Activated T-cell treated with anti-CD3 and anti-CD28 coated beads for 4 hours (primary cell): ENCODE measurements around the gene ZNF211.

ENCODE experiments used
- DNase-seq: peaks from one replicate; pipeline ENCODE4 v3.0.0-alpha.2; 2020

Gene ZNF211

DNA sequence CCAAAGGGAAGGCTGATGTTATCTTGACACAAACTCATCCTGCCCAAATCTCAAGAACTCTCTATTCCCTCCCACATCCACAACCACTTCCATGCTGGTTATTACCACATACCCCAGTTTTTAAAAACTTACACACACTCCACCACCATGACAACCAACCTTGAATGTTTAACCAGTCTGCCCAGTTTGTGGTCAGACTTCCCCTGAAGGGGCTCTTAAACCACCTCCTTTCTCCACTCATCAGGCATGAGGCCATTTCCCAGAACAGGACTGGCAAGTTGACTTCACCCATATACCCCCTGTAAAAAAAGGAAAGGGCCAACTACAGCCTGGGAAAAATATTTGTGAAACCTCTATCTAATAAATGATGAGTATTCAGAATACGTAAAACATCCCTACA is 23.4 kb downstream of the ZNF211 start:
- DNase-seq, result no peak

DNA sequence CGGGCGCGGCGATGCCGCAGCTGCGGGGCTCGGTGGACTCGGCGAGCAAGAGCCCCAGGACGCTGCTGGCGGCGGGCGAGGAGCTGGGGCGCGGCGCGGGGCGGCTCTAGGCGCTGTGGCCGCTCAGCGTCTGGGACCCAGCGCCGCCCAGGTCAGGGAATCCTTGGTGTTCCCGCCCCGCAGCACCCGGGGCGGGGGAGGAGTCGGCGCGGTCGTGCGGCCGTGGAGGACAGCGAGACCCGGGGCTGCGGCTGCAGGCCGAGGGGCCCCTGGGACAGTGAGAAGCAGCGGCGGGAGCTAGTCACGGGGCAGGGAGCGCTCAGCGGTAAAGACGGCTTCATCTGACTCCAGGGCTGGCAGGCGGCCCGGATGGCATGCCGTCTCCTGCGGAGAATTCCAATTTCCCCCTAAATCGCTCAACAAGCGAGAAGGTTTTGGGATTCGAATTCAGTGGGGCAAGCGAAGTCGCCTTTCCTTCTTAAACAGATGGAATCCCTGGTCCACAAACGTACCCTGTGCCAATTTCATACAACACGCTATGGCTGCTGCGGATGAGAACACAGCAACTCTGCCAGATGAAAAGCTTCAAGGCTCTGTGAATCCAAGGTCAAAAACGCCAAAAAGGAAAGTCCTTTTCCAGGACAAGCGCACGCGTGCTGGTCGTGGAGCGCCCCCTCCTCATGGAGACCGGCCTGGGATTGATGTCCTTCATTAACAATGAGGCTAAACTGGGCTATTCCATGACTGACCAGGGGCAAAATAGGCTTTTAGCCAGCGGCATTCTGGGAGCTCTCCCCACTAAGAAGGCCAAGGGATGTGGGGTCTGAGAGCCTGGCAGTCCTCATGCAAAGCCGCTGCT is 31.5 kb downstream of the ZNF211 start:
- no peak for DNase-seq

DNA sequence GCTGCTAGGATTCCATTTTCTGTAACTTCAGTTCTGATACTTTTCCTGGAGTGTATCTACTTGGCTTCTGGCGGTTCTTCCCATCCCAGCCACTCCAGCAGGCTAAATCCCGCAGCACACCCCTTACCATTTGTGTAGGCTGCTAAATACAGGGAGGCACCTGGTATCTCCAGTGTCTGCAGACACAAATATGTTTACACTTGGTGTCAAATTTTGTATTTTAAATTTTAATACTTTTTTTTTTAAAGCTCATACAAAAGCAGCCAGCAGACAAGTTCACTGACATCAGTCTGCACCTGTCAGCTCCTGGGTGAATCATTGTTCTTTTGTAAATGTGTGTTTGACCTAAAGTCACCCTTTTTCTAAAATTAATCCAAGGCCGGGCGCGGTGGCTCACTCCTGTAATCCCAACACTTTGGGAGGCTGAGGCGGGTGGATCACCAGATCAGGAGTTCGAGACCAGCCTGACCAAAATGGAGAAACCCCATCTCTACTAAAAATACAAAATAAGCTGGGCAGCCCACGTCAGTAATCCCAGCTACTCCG is 32.4 kb downstream of the ZNF211 start:
- no peak for DNase-seq

DNA sequence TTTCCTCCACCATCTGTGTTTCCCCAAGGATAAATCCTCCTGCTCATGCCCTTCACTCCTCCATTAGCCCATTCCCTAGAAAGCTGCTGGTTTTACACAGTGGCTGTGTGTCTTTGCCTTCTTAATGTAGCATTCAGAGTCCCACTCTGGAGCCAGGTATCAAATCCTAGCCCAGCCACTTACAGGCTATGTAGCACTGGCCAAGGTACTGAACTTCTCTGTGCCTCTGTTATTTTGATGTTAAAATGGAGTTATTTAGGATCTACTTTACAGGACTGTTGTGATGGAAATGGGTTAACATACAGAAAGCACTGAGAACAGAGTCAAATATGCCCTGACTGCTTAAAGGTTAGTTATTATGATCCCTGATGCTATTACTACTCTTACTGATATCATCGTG is 34.3 kb downstream of the ZNF211 start:
- no peak for DNase-seq

DNA sequence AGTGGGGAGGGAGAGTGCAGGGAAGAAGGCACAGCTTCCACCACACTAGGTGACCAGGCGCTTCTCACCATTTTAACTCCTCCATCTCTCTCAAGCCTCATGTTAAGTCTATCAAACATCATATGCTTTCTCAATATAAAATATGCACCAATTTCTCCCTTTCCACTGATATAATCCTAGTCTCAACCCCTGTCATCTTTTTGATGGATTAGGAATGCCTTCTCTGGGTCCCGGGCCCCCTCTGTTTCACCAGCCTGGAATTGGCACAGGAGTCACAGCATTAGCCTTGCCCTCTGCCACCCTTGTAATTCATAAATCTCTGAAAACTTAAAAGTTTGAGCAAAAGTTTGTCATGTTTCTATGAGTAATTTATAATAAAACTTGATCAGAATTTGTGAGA is 35.7 kb downstream of the ZNF211 start, which contains the start of gene ZSCAN4:
Gene ZSCAN4, plus strand, starts transcription at position 301 of the 400 bp plus-strand sequence. CDS start 7,211 bp downstream, outside the sequence.
- DNase-seq, result no peak

DNA sequence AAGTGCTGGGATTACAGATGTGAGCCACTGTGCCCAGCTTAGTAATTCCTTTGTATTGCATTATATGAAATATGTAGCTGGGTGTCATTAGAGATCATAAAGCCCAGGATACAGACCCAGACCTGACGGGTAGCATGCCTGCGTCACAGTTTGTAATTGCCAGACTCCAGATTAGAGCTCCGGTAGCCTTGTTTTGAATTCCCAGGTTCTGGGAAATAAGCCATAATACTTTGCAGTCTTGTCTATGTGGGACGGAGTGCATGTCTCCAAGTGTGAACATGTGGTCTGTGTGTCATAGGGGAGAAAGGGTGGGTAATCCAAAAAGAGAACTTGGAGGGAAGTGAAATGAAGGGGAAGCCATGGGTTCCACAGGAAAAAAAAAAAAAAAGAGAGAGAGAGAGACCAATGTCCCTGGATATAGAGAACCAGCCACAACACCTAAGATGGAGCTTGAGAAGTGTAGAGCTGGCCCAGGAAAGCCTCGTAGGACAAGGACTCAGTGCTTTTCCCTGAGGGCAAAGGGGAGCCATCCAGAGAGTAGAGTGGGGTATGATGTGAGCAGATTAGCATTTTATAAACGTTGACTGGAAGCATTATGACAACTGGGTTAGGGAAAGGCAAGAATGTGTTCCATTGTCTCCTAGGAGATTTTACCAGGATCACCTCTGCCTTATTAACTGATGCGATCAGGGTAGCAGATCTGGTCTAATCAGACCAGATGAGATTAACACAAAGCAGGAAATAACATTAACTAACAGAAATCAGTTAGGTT is 38.3 kb downstream of the ZNF211 start:
- DNase-seq, result no peak

DNA sequence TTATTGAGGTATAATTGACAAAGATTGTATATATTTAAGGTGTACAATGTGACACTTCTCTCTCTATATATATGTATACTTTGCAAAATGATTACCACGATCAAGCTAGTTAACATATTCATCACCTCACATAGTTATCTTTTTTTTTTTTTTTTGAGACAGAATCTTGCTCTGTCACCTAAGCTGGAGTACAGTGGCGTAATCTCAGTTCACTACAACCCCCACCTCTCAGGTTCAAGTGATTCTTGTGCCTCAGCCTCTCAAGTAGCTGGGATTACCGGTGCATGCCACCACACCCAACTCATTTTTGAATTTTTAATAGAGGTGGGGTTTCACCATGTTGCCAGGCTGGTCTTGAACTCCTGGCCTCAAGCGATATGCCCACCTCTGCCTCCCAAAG is 39.5 kb downstream of the ZNF211 start:
- DNase-seq, result no peak

DNA sequence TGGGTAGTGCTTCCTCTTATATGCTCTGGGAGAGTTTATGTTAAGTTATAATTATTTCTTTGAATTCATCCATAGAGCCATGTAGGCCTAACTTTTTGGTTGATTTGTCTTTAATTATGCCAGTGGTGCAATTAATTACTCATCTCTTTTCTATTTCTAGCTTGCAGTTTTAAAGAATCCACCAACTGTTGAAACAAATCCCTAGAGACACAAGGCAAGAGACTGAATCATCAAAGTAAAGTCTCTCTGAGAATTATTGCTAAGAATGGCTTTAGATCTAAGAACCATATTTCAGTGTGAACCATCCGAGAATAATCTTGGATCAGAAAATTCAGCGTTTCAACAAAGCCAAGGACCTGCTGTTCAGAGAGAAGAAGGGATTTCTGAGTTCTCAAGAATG is 42.9 kb downstream of the ZNF211 start:
- no peak for DNase-seq

DNA sequence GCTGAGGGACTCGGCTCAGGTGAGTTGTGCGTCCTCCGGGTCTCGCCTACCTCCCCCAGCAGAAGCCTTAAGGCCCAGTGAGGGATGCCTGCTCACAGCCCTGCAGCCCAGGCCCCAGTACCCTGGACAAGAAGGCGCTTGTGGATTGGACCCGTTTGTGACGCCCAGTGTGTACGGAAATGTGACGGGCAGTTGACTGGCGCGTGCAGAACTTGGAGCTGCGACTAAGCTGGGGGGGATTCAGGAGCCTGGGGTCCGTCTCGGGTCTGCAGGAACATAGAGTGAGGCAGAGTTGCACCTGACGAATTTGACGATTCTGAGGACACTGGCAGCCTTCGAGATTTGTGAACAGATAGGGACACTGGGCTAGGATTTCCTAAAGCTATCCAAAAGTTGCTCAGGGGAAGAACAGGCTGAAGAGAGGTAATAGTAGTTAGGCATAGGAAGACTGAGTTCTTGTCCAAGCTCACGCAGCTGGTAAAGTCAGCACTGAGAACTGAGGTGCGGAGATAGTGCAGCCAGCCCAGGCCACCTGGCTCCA is 49.3 kb downstream of the ZNF211 start:
- no peak for DNase-seq

DNA sequence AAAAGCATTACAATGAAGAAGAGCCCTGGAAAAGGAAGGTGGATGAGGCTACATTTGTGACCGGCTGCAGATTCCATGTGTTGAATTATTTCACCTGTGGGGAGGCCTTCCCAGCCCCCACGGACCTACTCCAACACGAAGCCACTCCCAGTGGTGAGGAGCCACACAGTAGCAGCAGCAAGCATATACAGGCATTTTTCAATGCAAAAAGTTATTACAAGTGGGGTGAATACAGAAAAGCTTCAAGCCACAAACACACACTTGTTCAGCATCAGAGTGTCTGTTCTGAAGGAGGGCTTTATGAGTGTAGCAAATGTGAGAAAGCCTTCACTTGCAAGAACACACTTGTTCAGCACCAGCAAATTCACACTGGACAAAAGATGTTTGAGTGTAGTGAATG is 53.8 kb downstream of the ZNF211 start:
- no peak for DNase-seq

DNA sequence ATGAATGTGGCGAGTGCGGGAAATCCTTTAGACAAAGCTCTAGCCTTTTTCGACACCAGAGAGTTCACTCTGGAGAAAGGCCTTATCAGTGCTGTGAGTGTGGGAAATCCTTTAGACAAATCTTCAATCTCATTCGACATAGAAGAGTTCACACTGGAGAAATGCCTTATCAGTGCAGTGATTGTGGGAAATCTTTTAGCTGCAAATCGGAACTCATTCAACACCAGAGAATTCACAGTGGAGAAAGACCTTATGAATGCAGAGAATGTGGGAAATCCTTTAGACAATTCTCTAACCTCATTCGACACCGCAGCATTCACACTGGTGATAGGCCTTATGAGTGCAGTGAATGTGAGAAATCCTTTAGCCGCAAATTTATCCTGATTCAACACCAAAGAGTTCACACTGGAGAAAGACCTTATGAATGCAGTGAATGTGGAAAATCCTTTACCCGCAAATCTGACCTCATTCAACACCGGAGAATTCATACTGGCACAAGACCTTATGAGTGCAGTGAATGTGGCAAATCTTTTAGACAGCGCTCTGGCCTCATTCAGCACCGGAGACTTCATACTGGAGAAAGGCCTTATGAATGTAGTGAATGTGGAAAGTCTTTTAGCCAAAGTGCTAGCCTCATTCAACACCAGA is 54.5 kb downstream of the ZNF211 start:
- no peak for DNase-seq

DNA sequence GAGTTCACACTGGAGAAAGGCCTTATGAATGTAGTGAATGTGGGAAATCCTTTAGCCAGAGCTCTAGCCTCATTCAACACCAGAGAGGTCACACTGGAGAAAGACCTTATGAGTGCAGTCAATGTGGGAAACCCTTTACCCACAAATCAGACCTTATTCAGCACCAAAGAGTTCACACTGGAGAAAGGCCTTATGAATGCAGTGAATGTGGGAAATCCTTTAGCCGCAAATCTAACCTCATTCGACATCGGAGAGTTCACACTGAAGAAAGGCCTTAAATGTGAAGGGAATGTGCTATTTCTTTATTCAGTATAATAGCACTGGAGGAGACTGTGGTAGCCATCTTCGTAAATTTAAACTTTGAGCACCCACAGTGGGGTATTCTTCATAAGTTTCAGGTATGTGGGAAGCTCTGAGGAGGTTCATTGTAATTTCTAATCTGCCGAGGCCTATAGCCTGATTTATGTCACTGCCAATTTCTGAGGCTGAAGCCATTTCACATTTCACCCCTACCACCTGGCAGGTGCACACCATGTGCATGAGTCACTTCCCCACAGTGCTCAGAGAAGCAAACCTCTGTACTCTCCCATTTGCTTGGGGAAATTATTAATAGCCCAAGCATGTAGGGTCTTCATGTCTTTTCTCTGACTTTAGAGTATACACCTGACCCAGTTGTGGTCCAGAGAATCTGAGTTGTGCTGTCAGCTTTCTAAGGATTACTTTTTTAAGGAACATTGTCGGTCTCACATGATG is 55.2 kb downstream of the ZNF211 start:
- no peak for DNase-seq

DNA sequence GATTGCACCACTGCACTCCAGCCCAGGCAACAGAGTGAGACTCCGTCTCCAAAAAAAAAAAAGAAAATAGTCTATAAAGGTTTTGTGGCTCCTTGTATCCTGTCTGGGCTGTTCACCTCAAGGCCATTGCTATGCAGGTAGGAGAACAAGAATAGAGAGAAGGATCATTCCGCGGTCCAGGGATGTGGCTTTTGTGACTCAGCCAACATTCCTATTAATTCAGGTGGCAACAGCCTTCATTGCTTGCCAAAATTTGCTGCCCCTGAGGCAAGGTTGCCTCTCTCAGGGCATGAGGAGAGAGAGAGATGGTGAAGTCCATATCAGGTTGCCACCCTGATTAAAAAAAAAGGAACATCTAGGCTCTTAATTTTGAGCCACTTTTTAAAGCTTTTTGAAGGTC is 56.8 kb downstream of the ZNF211 start:
- no peak for DNase-seq
